IPS DF 19.7 (cell line): ENCODE measurements around the gene DOCK2.
"Not testable (repeated sequence)": the region's sequence is repeated elsewhere in the genome, so short reads cannot be mapped to it uniquely, and the experiment has no call there.

Experiments
- DNase-seq: peaks from one replicate; pipeline ENCODE4 v3.0.0-alpha.2; 2013; ENCODE audit warnings: low read depth, low spot score

DOCK2 gene

DNA sequence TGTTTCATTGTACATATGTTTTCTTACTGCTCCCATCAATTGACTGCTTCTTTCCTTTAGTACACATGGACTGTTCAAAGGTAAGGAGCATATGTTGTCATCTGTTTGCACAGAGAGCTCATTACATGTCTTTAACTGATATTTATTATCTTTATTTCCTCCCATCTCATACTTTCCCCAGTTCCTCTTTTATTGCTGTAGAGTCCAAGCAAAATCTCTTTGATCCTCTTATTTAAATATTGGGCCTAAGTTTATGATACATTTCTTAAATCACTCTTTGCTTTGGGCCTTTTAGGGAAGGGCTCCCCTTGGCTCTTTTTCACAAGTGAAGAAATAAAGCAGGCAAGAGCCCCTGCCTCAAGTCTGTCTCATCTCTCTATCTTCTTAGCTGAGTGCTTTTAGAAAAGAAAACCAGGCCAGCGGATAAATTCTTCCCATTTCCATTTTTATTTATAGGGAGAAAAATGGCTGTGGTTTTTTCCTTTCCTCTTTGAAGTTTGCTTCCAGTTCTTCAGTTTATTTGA lies 152.4 kb downstream of the DOCK2 start:
- no peak for DNase-seq

DNA sequence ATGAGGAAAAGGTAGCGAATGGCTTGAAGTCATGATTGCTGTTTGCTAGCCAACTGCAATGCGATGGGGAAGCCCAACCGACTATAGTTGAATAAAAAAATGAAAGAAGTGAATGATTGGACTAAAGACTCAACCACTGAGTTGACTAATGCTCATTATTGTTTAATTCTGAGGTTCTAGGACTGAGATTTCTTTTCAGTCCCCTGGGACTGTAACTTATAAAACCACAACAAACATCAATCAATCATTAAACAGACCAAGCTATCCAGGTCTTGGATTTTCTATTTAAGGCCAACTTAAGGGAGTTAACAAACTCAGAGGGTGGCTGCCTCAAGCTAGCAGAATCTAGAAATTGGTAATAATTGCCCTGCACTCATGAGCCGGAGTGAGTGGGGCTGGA lies 154.2 kb downstream of the DOCK2 start:
- no peak for DNase-seq

DNA sequence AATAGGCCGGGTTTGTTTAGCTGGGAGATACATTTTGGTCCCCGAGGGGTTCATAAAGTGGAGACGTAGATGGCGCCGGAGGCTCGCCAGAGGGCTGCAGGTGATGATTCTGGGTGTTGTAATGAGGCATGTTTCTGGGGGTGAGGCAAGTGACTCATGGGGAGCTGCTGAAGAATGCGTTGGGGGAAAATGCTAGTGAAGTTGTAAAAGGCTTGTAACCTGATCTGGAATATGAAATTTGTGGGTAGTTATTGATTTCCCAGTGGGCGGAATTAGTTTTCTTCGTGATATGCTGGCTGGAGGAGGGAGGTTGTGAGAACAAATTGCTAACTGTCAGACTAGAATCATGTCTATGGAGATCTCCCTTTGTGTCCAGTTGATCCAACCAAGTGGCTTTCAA lies 158.3 kb downstream of the DOCK2 start:
- no peak for DNase-seq

DNA sequence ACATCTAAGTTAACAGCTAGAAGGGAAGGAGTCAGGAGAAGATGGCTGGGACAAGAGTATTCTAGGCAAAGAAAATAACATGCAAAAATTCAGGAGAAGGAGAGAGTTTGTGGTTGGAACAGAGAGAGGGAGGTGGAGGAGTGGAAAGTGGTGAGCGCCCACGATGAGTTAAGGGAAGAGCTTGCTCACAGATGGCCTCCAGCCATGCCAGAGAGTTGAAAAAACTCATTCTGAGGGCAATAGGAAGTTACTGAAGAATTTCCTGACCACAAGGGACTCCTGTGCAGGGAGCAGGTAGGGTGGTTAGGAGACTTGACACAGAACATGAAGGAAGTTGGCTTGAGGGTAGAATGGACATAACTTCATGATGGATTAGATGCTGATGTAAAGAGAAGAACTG lies 159.7 kb downstream of the DOCK2 start:
- no peak for DNase-seq

DNA sequence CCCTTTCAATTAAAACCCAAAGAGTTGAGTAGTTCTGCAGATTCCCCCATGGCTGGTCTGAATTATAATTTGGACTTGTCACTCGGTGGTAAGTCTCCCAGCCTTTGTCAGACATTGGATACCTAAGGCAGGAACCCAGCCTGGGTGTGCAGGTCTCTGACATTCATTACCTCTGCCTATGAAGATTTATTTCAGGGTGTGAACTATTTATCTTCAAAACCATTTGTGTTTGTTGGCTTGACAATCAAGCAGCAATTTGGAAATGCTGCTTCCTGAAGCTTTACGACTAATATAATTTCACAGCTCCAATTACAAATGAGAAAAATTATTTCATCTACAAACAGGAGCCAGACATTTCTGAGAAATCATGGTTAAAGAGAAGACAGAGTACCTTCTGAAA lies 160.5 kb downstream of the DOCK2 start:
- no peak for DNase-seq

DNA sequence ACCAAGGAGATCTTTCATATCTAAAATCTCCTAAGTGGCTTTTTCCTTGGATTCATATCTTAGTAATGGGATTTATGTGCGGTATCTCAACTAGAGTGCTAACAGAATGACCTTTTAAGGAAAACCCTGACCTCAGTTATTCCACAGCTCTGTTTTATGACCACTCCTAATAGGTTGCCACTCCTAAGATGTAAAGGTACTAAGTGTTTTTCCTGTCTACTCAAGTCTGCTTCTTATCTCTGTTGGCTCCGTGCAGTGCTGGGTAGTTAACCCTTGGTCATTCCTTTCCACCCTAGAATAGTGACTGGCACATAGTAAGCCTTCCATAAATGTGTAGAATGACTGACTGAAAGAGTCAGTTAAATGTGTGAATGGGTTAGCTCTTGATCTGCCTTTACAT lies 161.4 kb downstream of the DOCK2 start:
- no peak for DNase-seq

DNA sequence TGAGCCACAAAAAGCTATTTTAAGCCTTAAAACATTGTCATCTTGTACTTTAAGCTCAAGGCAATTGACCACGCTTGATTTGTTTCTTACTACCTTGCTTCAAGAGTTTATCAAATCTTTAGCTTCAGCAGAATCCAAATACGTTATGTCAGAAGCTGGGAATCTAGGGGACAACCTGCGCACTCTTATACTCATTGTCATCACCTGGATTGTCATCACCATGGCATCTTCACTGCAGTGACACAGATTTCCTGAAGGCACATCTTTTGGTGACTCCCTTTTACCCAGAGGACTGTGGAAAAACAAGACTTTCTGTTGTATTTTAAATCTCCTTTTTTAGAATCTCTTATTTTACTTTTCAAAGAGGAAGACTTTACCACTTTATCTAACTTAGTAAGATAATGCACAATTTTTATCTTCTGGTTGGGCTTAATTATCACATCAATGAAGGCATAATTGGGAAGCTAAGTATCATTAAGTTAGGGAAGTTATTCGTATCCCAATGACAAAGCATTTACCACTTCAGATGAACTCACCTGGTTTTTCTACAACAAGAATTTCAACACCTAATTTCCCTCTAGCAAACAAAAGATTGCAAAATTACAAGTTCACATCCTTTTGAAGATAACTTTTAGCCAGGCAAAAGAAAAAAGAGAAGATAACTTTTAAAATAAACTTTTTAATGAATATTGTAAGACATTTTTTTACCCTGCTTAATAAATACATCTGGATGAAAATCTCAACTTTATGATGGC lies 162.0 kb downstream of the DOCK2 start:
- DNase-seq = no peak

DNA sequence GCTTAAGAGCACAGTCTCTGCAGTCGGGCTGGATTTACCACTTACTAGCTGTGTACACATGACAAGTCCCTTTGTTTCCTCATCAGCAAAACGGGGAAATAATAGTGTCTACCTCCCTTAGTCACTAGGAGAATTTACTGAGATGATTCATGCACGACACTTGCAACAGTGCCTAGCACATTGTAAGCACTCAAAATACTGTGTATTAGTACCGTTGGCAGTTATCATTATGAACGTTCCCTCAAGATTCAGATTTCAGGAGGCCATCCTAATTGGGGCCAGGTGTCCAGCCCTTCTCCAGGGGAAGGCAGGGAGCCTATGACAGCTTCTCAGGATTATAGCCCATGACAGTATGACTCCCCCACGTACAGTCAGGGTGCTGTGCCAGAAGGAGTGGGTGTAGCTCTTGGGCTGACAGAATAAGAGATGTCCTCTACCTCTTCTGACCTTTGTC lies 164.3 kb downstream of the DOCK2 start:
- DNase-seq = no peak

DNA sequence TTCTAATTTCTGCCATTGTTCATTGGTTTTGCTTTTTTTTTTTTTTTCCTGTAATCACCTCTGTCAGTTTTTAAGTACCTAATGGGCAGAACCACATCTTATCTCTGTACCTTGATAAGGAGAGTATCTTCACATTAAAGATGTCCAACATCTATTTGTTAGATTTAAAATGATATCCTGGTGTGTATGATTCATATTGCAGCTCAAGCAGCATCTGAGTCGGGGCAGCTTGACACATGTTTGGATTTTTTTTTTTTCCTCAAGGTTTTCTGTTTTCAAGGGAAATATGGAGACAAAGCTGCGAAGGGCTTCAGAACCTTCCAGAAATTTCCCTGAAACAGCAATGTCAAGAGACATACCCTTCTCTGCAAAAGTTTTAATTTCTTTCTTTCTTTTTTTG lies 164.7 kb downstream of the DOCK2 start:
- no peak for DNase-seq

DNA sequence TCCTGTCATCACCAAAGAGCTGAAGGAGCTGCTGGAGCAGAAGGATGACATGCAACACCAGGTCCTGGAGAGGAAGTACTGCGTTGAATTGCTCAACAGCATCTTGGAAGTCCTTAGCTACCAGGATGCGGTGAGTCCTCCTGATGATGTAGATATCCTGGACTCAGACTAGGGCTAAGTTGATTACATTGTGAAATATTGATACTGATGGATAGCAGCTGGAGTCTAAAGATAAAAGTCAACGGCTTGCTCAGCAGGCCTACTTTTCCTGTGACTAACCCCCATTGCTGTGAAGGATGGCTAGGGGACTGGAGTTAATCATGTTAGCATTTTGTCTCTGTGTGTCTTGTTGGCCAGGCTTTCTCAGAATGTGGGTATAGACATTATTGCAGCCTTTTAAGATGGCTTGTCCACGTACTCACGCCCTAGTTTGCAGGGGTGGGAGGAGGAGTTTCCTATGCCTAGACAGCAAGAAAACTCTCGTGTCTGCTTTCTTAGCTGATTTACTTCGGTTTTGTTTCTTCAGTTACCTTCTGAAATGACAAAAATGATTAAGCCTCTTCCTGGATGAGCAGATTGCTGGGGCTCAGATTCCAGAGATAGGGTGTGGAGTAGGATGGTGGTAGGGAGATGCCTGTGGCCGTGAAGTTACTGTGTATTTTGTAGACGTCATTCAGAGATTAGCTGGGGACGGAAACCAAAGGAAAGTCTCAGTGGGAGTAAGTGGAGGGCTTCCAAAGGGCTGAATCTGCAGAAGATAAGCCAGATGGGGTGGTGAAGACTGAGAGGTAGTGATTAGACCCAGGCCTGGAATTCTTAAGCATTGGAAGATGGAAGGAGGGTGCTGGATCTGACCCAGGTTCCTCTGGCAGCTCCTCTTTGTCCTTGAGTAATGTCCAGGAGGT lies 166.3 kb downstream of the DOCK2 start:
- no peak for DNase-seq

DNA sequence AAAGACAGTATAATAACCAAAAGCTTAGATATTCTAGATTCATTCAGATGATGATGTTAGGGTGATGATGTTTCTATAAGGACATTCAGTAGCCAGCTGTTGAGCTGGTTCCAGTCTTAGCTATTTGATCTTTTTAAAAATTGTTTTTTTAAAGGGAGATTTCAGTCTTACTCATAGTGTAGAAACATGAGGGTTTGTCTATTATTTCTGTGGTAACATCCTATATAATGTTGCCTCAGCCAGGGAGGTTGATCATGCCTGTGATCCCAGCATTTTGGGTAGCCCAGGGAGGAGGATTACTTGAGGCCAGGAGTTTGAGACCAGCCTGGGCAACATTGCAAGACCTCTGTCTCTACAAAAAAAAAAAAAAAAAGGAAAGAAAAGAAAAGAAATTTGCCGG lies 167.8 kb downstream of the DOCK2 start:
- no peak for DNase-seq

DNA sequence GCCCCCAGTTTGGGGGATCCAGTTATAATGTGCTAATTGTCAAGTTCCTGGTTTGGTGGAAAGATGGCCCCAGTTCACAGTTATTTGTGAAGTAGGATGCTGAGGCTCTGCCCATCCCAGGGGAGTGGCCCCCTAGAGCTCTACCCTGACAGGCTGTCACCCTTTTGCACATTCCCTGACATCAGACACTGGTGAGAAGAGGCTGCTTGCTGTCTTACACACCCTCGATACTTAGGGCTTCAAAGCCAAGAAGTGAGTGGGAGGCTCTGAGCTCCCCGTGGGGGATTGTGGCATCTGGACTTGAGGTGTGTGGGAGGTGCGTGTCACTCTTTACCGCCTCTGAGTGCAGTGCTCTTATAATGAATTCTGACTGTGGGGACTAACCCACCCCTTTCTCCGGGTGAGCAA lies 168.5 kb downstream of the DOCK2 start:
- DNase-seq = no peak

DNA sequence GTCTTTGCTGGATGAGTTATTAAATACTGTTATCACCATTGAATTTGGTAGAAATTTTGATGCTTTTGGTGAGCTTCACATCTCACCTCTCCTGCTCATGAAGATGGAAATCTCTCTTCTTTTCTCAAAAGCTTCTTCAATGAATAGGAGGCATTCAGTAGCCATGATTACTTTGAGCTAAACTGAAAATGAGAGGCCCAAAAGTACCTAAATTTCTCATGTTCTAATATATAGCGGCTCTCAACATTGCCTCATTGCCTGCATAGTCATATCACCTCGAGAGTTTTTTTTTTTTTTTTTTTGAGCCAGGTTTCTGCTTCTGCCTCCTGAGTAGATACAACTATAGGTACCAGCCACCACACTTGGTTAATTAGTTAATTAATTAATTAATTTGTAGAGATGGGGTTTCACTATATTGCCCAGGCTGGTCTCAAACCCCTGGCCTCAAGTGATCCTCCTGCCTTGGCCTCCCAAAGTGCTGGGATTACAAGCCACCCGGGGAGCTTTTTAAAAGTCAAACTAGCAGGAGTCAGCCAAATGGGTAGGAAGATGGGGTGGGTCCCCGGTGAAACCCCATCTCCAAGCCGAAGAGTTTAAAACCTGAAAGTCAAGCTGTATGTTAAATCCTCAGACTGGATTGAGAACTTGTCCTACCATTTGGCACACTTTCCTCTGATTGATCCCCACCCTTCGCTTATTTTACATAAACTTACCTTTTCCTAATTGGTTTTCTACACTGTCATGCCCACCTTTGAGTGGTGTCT lies 169.0 kb downstream of the DOCK2 start:
- no peak for DNase-seq

DNA sequence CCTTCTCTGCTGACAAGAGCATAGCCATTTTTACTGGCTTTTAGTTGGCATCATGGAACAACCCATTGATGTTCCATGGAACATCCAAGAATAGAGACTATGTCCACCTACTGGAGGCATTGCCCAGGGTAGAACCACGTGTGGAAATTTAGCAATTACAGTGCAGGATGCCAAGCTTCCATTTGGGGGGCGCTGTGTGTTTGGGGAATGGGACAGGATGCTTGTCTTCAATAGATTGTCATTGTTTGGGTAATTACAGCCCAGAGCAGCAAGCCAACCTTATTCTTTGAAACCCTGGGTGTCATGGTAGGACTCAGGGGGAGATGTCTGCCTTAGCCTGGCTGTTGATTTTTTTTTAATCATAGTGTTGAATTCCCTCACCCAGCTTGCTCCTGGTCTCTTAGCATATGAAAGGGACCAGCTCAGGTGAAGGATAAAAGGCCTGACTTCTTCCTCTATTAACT lies 171.1 kb downstream of the DOCK2 start:
- DNase-seq = peak; percentile 77

DNA sequence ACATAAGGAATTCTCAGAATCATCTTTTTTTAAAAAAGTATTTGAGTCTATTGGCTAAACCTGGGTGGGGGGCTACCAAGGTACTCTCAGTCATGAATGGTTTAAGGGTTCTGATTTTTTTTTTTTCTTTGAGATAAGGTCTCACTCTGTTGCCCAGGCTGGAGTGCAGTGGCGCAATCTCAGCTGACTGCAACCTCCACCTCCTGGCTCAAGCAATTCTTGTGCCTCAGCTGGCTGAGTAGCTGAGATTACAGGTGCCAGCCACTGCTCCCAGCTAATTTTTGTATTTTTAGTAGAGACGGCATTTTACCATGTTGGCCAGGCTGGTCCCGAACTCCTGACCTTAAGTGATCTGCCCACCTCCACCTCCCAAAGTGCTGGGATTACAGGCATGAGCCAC lies 171.8 kb downstream of the DOCK2 start:
- DNase-seq = not testable (repeated sequence)

DNA sequence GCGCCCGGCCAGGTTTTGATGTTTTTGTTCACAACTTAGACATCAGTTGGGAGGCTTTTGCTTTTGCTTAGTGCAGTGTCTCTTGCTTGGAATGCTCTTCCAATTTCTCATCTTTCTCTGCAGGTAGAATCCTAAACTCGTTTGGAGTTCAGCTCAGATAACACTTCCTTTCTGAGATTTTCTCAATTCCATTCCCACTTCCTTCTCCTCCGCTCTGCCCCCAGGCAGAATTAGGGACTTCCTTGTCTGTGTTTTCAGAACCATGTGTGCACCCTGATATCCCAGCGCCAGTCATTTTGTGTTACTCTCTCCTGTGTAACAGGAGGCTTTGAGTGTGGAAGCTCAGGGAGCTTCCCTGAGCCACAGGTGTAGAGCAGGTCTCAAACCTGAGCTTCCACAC lies 172.2 kb downstream of the DOCK2 start:
- DNase-seq = no peak

DNA sequence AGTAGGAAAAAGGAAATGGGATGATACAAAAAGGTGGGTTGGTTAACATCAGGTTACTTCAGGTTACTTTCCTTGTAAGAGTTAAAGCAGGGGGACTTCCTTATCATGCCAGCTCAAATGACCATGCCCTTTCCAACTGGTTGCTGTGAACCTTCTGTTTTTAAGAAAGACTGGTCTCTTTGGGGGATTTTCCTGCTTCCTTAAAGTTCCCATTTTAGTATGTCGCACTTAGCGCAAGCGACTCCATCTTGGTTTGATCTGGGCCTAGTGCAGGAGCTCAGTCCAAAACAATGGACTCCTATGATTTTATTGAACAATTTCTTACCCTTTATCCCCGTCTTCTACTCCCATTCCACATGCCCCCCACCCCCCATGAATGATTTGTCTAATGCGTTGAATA lies 173.4 kb downstream of the DOCK2 start:
- DNase-seq = no peak

DNA sequence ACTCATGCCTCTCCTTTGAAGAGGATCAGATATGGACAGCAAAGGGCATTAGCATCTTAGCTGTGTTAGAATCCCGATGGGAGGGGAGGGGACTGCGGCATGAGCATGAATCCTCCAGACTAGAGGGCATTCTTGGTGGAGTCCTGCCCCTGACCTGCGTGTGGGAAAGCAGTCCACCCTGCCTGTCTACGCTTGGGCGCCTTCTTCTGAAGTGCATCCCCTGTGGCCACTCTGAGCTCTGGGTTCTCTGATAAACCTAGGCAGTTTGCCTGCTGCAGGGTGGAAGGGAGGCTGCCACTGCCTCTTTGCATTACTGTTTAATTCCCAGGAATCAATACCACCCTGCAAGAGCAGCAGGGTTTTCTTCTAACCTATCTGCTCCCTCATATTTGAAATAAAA lies 173.9 kb downstream of the DOCK2 start:
- no peak for DNase-seq

DNA sequence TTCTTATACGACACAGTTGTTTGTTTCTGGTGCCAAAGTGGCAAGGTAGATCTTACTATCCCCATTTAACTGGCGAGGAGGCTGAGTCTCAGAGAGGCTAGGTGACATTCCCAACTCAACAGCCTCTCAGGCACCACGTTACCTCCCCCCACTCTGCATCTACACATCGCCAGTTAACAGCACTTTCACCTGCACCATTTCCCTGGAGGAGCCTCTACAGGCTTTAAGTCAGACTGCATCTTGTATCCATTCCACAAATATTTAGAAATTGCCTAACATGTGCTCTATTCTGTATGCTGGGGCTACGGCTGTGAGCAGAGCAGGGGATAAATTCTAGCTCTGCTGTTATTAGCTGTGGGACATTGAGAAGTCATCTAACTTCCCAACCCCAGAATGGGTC lies 174.6 kb downstream of the DOCK2 start:
- no peak for DNase-seq

DNA sequence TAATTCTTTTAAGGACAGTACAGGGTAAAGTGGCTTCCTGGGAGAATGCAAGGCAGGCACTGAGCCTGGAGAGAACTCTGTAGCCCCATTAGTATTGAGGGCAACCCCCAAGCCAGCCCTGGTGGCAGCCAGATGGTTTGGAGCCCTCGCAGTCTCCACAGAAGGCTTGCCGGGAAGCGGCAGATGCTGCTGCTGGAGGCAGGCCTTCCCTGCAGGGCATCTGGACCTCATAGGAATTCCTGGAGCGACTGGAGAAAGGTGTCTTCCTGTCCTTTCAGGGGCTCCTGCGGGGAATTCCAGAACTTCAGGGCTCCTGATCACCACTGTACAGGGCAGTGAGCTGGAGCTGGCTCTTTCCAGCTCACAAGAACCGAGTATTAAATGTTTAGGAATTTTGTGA lies 175.7 kb downstream of the DOCK2 start:
- no peak for DNase-seq

DNA sequence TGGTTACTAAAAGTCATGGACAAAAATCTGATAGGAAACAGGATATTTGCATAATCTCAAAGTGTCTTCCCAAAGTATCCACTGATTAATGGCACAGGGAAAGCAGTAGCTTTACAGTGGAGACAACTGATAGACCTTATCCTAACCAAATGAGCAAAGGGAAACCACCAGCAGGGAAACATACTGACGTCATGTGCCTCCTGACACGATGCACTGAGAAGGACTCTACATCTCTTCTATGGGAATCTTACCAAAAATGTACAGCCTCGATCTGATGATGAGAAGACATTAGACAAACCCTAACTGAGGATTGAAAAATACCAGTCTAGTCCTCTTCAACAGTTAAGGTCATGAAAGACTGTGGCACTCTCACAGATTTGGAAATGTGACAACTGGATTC lies 177.0 kb downstream of the DOCK2 start:
- DNase-seq = no peak

DNA sequence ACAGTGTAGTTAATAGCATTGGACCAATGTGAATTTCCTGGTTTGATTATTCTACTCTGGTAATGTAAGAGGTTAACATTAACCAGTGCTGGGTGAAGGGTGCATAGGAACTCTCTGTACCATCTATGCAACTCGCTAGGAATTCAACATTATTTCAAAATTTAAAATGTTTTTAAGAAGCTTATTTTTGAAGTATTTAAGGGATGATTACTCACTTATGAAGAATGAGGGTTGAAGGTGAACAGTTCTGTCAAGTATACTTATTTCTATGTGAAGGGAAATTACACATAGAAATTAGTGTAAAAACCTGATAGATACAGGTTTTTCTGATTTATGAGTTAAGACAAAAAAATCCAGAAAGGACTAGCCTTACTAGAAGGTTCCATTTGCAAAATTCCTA lies 177.4 kb downstream of the DOCK2 start:
- DNase-seq = no peak
